Mesenchymal stem cell (in vitro differentiated cells and primary cell): Measurements from ENCODE around the gene DLEC1.

Experiments
- DNase-seq: peaks from one replicate; pipeline ENCODE4 v3.0.0-alpha.2; 2013
- H2AFZ ChIP-seq: one replicate; pipeline ENCODE4 v1.6.1; 2013; ENCODE audit warnings: low read depth, mild to moderate bottlenecking, control low read depth, inconsistent platforms, low read length, moderate library complexity
- H2AK5ac ChIP-seq: 2 replicates; pipeline ENCODE4 v1.6.1; 2013; ENCODE audit warnings: low read length, moderate library complexity, mild to moderate bottlenecking, inconsistent platforms; ENCODE audit not compliant: severe bottlenecking
- H2BK120ac ChIP-seq: one replicate; pipeline ENCODE4 v1.6.1; 2013; ENCODE audit warnings: low read depth, mild to moderate bottlenecking, inconsistent platforms, low read length, moderate library complexity
- H2BK12ac ChIP-seq, 2 experiments: one replicate each; pipeline ENCODE4 v1.6.1; 2013; ENCODE audit warnings: inconsistent platforms in 2 of 2, low read length in 2 of 2, mild to moderate bottlenecking in 2 of 2, moderate library complexity in 2 of 2, control low read depth in 1 of 2
- H2BK15ac ChIP-seq: one replicate; pipeline ENCODE4 v1.6.1; 2013; ENCODE audit warnings: mild to moderate bottlenecking, low read depth, inconsistent platforms; ENCODE audit not compliant: poor library complexity, severe bottlenecking
- H2BK5ac ChIP-seq: 2 replicates; pipeline ENCODE4 v1.6.1; 2013; ENCODE audit warnings: low read depth, mild to moderate bottlenecking, low read length, control low read depth, inconsistent platforms; ENCODE audit not compliant: poor library complexity, severe bottlenecking
- H3K14ac ChIP-seq, 2 experiments: one replicate each; pipeline ENCODE4 v1.6.1; 2013; ENCODE audit warnings: inconsistent platforms in 2 of 2, low read length in 2 of 2, control low read depth in 1 of 2, mild to moderate bottlenecking in 1 of 2, moderate library complexity in 1 of 2
- H3K18ac ChIP-seq, 2 experiments: one replicate each; pipeline ENCODE4 v1.6.1; 2013; ENCODE audit warnings: inconsistent platforms in 2 of 2, low read length in 2 of 2, control low read depth in 1 of 2, low read depth in 1 of 2, mild to moderate bottlenecking in 1 of 2
- H3K23ac ChIP-seq, 2 experiments: one replicate each; pipeline ENCODE4 v1.6.1; 2013; ENCODE audit warnings: inconsistent platforms in 2 of 2, low read length in 2 of 2, mild to moderate bottlenecking in 2 of 2, moderate library complexity in 2 of 2, control low read depth in 1 of 2
- H3K27ac ChIP-seq: 2 replicates; pipeline ENCODE4 v1.5.1; 2013; ENCODE audit warnings: mild to moderate bottlenecking, moderate library complexity, low read length, control low read depth, inconsistent platforms; ENCODE audit not compliant: poor library complexity, severe bottlenecking
- H3K27me3 ChIP-seq, 2 experiments: 2 replicates each; pipeline versions ENCODE4 v1.6.1 to v1.7.0; 2013; ENCODE audit warnings: low read length in 2 of 2, mild to moderate bottlenecking in 2 of 2, moderate library complexity in 2 of 2, control low read depth in 1 of 2, inconsistent platforms in 1 of 2; ENCODE audit not compliant: control insufficient read depth in 1 of 2, insufficient read depth in 1 of 2
- H3K36me3 ChIP-seq, 2 experiments: 2 replicates each; pipeline versions ENCODE4 v1.6.1 to v1.7.0; 2013; ENCODE audit warnings: low read length in 2 of 2, control low read depth in 1 of 2, inconsistent platforms in 1 of 2, low read depth in 1 of 2, mild to moderate bottlenecking in 1 of 2; ENCODE audit not compliant: insufficient read depth in 2 of 2, control insufficient read depth in 1 of 2
- H3K4ac ChIP-seq, 2 experiments: one replicate each; pipeline ENCODE4 v1.6.1; 2013; ENCODE audit warnings: inconsistent platforms in 2 of 2, low read length in 2 of 2, mild to moderate bottlenecking in 2 of 2, moderate library complexity in 2 of 2, control low read depth in 1 of 2, low read depth in 1 of 2
- H3K4me1 ChIP-seq: 2 replicates; pipeline ENCODE4 v1.6.1; 2013; ENCODE audit warnings: low read depth, low read length, control low read depth; ENCODE audit not compliant: control insufficient read depth, insufficient read depth
- H3K4me2 ChIP-seq: 2 replicates; pipeline ENCODE4 v1.6.1; 2013; ENCODE audit warnings: low read length, mild to moderate bottlenecking, inconsistent platforms; ENCODE audit not compliant: poor library complexity, severe bottlenecking
- H3K4me3 ChIP-seq, 2 experiments: 2 replicates each; pipeline versions ENCODE4 v1.5.1 to v1.7.0; 2013; ENCODE audit warnings: low read length in 2 of 2, mild to moderate bottlenecking in 2 of 2, control low read depth in 1 of 2, low read depth in 1 of 2; ENCODE audit not compliant: insufficient read depth in 1 of 2
- H3K79me1 ChIP-seq: replicated peaks from 2 replicates; pipeline ENCODE4 v1.6.1; 2013; ENCODE audit warnings: mild to moderate bottlenecking, control low read depth, low read length, inconsistent platforms; ENCODE audit not compliant: poor library complexity, severe bottlenecking
- H3K9ac ChIP-seq: 2 replicates; pipeline ENCODE4 v1.7.0; 2013; ENCODE audit warnings: mild to moderate bottlenecking, low read length, moderate library complexity
- H3K9me3 ChIP-seq: 2 replicates; pipeline ENCODE4 v1.7.0; 2013; ENCODE audit warnings: mild to moderate bottlenecking, low read length; ENCODE audit not compliant: control insufficient read depth
- H4K8ac ChIP-seq: one replicate; pipeline ENCODE4 v1.6.1; 2013; ENCODE audit warnings: inconsistent platforms, mild to moderate bottlenecking, low read length, moderate library complexity
- H4K91ac ChIP-seq: one replicate; pipeline ENCODE4 v1.6.1; 2013; ENCODE audit warnings: mild to moderate bottlenecking, low read length, inconsistent platforms
- WGBS: methylation state at CpG from one replicate; pipeline ENCODE4 v1.1.7; 2013; ENCODE audit warnings: mixed read lengths; 5-methylcytosine and 5-hydroxymethylcytosine counted together

Gene DLEC1

DNA sequence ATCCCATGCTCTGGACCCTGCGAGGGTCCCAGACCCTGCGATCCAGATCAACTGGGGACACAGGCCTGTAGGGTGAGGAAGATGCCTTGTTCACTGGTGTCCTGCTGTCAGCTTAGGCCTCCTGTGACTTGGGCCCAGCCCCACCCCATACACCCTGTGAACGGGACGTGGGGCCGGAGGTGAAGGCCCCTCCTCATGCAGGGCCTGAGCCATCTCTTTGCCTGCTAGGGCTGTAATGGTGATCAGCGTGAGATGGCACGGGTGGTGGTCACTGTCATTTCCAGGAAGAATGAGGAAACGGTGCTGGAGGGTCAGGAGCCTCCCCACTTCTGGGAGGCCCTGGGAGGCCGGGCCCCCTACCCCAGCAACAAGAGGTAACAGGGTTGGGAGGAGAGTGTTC, 36.1 kb upstream of the DLEC1 start:
- 90% methylated on average over 9 of the region's 9 CpGs for WGBS
- Histone ChIP-seq H3K4me3 (no peak overlapping the region), H2BK15ac (no peak overlapping the region)

DNA sequence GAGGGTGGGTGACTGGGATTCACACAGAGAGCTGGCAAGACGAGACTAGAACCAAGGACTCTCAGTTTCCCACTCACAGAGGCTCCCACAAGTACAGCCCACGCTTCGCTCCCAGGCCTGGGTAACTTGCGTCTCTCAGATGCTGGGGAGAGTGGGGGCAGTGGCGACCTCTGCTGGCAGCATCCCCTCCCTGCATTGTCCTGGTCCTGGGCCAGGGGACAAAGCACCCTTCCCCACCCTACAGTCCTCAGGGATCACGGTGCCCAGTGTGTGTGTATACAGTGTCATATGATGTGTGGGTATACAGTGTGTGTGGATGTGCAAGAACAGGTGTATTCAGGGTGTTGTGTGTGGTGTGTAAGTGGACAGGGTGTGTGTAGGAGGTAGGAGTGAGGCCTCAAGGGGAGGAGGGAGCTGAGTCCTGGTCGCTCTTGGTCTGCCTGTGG, 35.6 kb upstream of the DLEC1 start:
- no peak overlapping the region for H4K8ac ChIP-seq
- no peak overlapping the region for H2BK15ac ChIP-seq
- H3K23ac ChIP-seq: no peak overlapping the region
- no peak overlapping the region for H3K27ac ChIP-seq
- no peaks in the 10 kb centered on the region for H3K79me1 ChIP-seq
- no peak overlapping the region for H3K14ac ChIP-seq
- H4K91ac ChIP-seq: peak overlapping the region; percentile 9
- no peak overlapping the region for H2AFZ ChIP-seq
- H3K9me3 ChIP-seq: no peaks in the 10 kb centered on the region
- H3K4me3 ChIP-seq: no peak overlapping the region
- no peak overlapping the region for H2BK12ac ChIP-seq
- peaks cover 29 to 56% of the 10 kb centered on the region in 2 experiments for H3K36me3 ChIP-seq
- no peak overlapping the region for H3K4ac ChIP-seq
- peak; percentile 58 for DNase-seq
- no peak overlapping the region for H2AK5ac ChIP-seq
- H2BK120ac ChIP-seq: no peak overlapping the region
- no peaks in the 10 kb centered on the region for H3K27me3 ChIP-seq
- H3K4me2 ChIP-seq: no peak overlapping the region
- H2BK5ac ChIP-seq: no peak overlapping the region
- 43% methylated on average over 5 of the region's 7 CpGs for WGBS
- no peak overlapping the region for H3K9ac ChIP-seq
- peaks cover 9% of the 10 kb centered on the region for H3K4me1 ChIP-seq
- no peak overlapping the region for H3K18ac ChIP-seq

More for the DNA sequence above, 36.1 kb upstream of the DLEC1 start:
- Histone ChIP-seq H3K14ac (no peak overlapping the region), H3K27ac (no peak overlapping the region), H2BK12ac (no peak overlapping the region), H3K9me3 (no peaks in the 10 kb centered on the region), H3K9ac (no peak overlapping the region), H3K23ac (no peak overlapping the region), H2AFZ (no peak overlapping the region), H3K4me1 (peaks cover 13% of the 10 kb centered on the region), H3K27me3 (no peaks in the 10 kb centered on the region), H2AK5ac (no peak overlapping the region), H4K8ac (peak overlapping the region; percentile 59), H3K79me1 (no peaks in the 10 kb centered on the region), H4K91ac (no peak overlapping the region), H2BK5ac (no peak overlapping the region), H3K18ac (no peak overlapping the region), H2BK120ac (no peak overlapping the region), H3K36me3 (peaks cover 25 to 51% of the 10 kb centered on the region in 2 experiments), H3K4ac (no peak overlapping the region), H3K4me2 (no peak overlapping the region)
- DNase-seq: no peak

DNA sequence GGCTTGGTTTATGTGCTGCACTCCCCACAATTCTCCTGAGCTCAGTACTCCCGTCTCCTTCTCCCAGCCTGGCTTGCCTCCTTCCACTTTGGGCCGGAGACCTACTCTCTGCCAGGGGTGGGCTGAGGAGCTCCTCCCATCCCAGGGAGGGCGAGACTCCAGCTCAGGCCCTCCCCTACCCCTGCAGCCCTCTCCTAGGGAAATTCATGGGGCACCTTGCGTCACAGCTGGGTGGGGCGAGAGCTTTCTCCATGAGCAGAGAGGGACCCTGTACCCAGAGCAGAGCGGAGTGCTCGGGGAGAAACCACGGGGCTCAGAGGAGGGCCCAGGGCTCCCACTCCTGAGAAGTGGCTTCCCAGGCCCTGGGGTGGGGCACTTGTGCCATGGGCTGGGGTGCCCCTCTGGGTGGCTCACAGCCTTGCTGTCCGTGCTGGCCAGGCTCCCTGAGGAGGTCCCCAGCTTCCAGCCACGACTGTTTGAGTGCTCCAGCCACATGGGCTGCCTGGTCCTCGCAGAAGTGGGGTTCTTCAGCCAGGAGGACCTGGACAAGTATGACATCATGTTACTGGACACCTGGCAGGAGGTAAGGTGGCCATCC, 35.1 kb upstream of the DLEC1 start:
- Histone ChIP-seq H3K9ac (peak overlapping the region; percentile 31), H3K4me1 (peaks cover 5% of the 10 kb centered on the region), H2BK5ac (no peak overlapping the region), H3K27me3 (no peaks in the 10 kb centered on the region), H3K18ac (no peak overlapping the region), H2AFZ (no peak overlapping the region), H2BK120ac (no peak overlapping the region), H3K36me3 (peaks cover 35 to 61% of the 10 kb centered on the region in 2 experiments), H3K23ac (no peak overlapping the region), H2BK15ac (no peak overlapping the region), H3K4me2 (no peak overlapping the region), H4K8ac (no peak overlapping the region), H2BK12ac (no peak overlapping the region), H3K14ac (no peak overlapping the region), H2AK5ac (no peak overlapping the region), H3K4me3 (no peak overlapping the region), H3K9me3 (no peaks in the 10 kb centered on the region), H3K4ac (no peak overlapping the region), H3K79me1 (no peaks in the 10 kb centered on the region), H4K91ac (peak overlapping the region; percentile 9), H3K27ac (no peak overlapping the region)
- no peak for DNase-seq
- 84% methylated on average over 11 of the region's 11 CpGs for WGBS

DNA sequence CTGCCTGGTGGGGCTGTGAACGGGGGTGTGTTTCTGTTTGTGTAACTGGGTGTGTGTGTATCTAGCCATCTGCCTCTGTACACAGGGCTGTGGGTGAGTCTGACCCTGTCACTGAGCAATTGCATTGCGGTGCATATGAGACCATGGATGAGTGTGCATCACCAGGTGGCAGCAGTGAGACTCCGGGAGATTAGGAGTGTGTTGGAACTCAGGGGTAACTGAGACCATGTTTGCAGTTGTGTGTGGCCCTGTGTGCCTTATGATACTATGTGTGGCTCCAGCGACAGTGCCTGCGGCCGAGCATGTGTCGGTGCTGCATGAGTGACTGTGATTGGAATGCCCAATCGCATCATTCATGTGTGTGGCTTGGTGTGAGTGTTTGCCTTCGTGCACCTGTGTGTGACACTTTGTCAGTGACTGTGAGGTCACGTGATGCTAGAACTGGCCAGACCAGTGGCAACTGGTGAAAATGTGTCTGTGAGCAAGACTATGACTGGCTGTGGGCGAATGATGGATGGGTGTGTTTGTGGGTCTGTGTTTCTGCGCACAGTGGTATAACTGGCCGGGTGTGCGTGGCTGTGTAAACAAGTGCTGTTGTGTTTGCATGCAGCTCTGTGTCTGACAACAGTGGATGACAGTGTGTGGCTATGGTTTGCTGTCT, 34.5 kb upstream of the DLEC1 start:
- no peak overlapping the region for H3K4me3 ChIP-seq
- peaks cover 39 to 64% of the 10 kb centered on the region in 2 experiments for H3K36me3 ChIP-seq
- no peaks in the 10 kb centered on the region for H3K9me3 ChIP-seq
- H3K14ac ChIP-seq: no peak overlapping the region
- peaks cover 2% of the 10 kb centered on the region for H3K4me1 ChIP-seq
- H4K8ac ChIP-seq: no peak overlapping the region
- peak overlapping the region; percentile 31 for H3K9ac ChIP-seq
- H3K4me2 ChIP-seq: no peak overlapping the region
- H3K23ac ChIP-seq: no peak overlapping the region
- no peak overlapping the region for H2BK12ac ChIP-seq
- H2AFZ ChIP-seq: no peak overlapping the region
- H2BK15ac ChIP-seq: no peak overlapping the region
- DNase-seq: peak; percentile 72
- H2BK5ac ChIP-seq: no peak overlapping the region
- no peak overlapping the region for H4K91ac ChIP-seq
- no peak overlapping the region for H3K4ac ChIP-seq
- no peaks in the 10 kb centered on the region for H3K79me1 ChIP-seq
- no peak overlapping the region for H3K27ac ChIP-seq
- 84% methylated on average over 14 of the region's 14 CpGs for WGBS
- no peaks in the 10 kb centered on the region for H3K27me3 ChIP-seq
- H3K18ac ChIP-seq: no peak overlapping the region
- no peak overlapping the region for H2AK5ac ChIP-seq
- H2BK120ac ChIP-seq: no peak overlapping the region
